GM18505 (cell line): ENCODE results near the gene WNT3.
"Not testable (repeated sequence)": the region's sequence is repeated elsewhere in the genome, so short reads cannot be mapped to it uniquely, and the experiment has no call there.

ENCODE experiments used
- ATAC-seq: cut with Tn5 transposase; IDR thresholded peaks from one replicate; pipeline ENCODE4 v1.9.1; 2021; ENCODE audit not compliant: unreplicated experiment
- POLR2A ChIP-seq: IDR thresholded peaks from 4 replicates; pipeline ENCODE4 v1.6.1; 2011; ENCODE audit warnings: borderline replicate concordance; ENCODE audit not compliant: insufficient read depth, insufficient read length; ENCODE audit errors: extremely low read depth

WNT3 gene

DNA sequence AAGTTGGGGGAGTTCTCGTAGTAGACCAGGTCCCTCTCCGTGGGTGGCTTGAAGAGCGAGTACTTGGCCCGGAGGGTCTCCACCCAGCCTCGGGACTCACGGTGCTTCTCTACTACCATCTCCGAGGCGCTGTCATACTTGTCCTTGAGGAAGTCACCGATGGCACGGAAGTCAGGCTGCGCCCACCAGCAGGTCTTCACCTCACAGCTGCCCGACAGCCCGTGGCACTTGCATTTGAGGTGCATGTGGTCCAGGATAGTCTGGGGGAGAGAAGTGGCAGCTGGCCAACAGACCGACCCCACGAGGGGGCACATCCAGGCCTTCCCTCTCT lies 50.0 kb downstream of the WNT3 start:
- TF ChIP-seq POLR2A: no peak
- ATAC-seq: no peak

DNA sequence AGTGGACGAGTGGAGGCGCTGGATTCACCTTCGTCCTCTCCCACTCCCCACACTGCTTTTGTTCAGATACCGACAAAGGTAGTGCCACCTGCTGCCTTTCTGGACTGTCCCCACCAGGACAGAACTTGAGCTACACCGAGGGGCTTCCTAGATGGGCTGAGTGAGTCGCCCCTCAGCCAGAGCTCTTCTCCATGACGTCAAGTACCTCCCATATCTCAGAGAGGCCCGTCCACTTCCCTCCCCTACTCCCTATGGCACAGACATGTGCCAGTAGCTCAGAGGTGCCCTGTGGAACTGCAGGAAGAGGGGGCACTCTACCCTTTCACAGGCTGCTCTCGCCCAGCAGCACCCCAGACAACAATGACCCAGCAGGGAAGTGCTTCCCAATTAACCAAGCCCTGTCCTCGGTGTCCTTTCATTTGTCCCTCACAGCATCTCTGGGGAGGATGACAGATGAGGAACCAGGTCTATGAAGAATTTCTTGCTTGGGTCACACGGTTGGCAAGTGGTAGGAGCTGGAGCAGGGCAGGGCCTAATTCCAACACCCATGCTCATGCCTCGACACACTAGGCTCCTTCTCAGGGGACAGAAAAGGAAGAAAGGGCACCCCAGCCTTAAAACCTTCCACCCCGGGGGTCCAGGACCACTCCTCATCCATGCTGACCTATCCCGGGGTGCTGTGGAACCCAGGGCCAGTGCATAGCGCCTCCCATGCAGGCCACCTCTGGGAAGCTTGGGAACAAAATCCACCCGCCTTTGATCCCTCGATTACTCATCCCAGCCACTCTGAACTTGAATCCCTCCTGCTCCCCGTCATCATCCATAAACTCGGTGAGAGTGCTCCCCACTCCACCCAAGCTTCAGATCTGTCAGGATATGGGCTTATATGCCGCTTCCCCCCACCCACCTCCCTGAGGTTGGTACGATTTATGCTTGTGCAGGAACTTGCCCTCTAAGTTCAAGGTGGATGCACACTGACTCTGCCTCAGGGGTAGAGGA lies 51.7 kb downstream of the WNT3 start:
- no peak for ATAC-seq
- no peak for TF ChIP-seq POLR2A

DNA sequence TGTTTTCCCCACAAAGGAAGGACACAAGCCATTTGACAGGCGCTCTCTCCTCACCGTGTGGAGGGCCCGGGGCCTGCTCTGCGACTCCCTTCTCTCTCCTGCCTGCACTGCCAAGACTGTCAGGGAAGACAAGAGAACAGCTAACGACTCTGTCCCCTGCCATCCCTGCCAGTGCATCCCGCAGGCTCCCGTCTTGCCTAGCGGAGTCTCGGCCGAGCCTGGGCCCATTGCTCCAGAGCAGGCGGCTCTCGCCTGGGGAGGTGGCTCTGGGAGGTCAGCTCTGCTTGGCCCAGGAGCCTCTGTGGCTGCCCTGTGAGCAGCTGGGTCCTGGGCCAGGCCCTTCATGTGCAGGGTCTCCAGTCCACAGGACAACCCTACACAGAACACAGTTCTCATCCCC lies 53.0 kb downstream of the WNT3 start:
- TF ChIP-seq POLR2A: no peak
- no peak for ATAC-seq

DNA sequence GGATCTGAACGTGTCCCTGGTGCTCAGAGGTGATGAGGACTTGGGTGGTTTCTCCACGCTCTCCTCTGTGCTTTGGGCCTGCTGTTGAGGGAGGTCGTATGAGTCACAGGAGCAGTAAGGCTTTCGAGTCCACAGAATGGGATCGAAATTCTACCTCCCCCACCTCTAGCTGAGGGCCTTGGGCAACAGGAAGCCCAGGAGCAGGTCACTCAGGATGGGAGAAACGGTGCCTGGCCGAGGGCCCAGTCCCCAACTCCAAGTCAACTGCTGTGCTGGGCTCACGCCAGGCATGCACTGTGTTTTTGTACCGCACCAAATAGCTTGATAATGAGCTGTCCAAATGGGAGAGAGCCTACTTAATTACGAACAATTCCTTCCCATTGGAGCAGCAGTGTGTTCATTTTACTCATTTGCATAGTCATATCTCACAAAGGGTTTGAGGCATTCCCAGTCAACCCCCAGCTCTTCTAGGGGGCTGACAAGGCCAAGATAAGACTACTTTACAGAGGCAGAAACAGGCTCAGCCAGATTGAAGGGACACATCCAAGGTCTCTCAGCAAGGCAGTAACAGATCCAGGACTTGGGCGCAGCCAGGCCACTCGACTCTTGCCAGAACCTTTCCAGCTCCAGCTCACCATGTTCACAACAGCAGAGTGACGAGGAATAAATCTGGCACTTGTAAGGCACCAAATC lies 53.6 kb downstream of the WNT3 start:
- ATAC-seq: no peak
- TF ChIP-seq POLR2A: no peak

DNA sequence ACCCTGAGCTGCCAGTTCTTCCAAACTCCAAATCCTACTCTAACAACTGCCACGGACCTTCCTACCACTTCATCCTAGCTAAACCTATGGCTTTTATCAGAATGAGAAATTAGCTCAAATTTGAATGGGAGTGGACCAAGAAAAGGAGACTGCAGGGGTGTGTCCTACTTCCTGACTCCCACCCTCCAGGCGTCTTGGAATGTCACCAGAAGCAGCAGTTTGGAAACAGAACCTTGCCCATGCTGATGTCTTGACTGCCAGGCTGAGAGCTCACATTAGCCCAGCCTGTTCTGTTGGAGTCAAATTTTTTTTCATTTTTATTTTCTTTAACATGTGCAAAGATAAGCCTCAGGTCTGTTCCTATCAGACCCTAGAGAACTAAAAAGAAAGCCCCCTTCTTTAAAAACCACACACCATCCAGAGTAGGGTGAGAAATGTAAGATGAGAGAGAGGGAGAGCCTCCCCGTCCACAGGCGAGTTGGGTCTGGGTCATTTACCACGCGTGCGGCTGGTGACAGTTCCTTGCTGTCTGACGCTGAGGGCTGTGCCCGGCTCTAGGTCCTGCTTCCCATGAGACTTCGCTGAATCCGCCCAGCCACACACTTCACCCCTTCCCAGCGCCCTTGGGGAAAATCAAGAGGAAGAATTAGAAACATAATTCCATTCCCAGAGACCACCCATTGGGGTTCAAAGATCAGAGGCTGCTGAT lies 54.3 kb downstream of the WNT3 start:
- no peak for ATAC-seq
- TF ChIP-seq POLR2A: no peak

DNA sequence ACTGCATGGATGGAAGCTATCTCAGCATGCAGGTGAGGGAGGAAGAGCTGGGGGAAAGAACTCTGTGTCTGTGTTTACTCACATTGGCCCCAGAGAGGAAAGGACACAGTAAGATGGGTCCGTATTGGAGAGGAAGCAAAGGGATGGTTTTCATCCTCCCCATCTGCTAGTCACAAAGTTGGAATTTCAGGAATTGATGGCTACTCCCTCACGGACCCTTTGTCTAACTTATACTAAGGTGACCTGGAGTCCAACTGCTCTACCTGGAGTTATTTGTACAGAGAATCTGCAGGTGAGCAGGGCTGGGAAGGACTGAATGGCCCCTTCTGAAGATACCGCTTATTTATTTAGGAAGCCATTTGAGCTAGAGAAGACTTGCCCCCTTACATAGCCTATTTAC lies 55.1 kb downstream of the WNT3 start:
- no peak for ATAC-seq

DNA sequence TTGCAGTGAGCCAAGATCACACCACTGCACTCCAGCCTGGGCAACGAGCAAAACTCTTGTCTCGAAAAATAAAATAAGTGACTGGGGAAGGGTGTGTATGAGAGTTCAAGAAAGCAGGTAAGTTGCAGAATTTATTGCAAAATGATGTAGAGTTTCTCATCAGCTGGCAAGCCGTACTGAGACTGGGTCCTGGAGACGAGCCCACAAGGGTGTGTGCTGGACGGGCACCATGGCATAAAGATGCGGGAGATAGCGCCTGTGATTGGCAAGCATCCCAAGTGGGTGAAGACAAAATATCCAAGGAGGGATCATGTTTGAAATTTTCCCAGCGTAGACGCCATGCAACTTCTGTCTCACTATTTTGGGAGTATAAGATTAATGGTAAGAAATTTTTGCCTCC lies 59.4 kb downstream of the WNT3 start:
- ATAC-seq: no peak
- TF ChIP-seq POLR2A: no peak

More for the DNA sequence above, 55.1 kb downstream of the WNT3 start:
- TF ChIP-seq POLR2A: no peak

- no peak for TF ChIP-seq POLR2A
- ATAC-seq: no peak
Measured at GRCh38 chr17:46758614-46759013, 59.9 kb downstream of the WNT3 start.

GRCh38 chr17:46757588-46757987 lies 60.9 kb downstream of the WNT3 start:
- ATAC-seq: not testable (repeated sequence)

GRCh38 chr17:46756861-46757260 lies 61.6 kb downstream of the WNT3 start:
- no peak for ATAC-seq
- no peak for TF ChIP-seq POLR2A

- TF ChIP-seq POLR2A: no peak
Measured at GRCh38 chr17:46756081-46756735, 62.3 kb downstream of the WNT3 start.

DNA sequence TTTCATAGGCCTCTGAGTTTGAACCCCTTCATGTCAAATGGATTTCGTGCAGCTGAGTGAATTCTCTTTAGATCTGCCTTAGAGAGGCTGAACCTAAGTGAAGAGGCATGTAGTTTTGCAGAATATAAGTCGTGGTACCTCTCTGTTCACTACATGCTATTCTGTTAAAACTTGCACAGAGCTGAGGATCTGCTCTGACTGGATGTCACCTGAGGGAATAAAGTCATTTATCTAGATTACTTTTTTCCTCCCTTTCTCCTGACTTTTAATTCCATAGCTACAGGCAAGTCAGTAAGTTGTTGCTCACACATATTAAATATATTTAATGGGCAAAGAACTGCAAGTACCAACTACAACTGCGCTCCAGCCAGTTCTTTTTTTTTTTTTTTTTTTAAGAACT lies 64.7 kb downstream of the WNT3 start:
- TF ChIP-seq POLR2A: no peak
- no peak for ATAC-seq

More at GRCh38 chr17:46756081-46756735, 62.3 kb downstream of the WNT3 start:
- no peak for ATAC-seq

- no peak for TF ChIP-seq POLR2A
- ATAC-seq: no peak
Measured at GRCh38 chr17:46751425-46751824, 67.1 kb downstream of the WNT3 start.
